WTC11 (cell line): Measurements from ENCODE around the gene GALNT17. TPM values are rescaled to one million over a fixed set of nuclear protein-coding genes. Genes with fewer than 3 reads are reported as not detected.

Experiments used
- ATAC-seq: fragments of 200-7000 bp; cut with Tn5 transposase; 2 replicates; pipeline ENCODE4 v1.10.0; 2021; ENCODE audit warnings: mild to moderate bottlenecking, moderate library complexity
- CTCF ChIA-PET: fragments of 300-600 bp; sonication (Branson Sonifier 250); formaldehyde crosslinking; loops from one replicate; lab custom pipeline; 2021; ENCODE audit warnings: antibody characterized with exemption; lab: Charles Lee
- POLR2A ChIA-PET: fragments of 350-600 bp; sonication (Branson Sonifier 250); formaldehyde crosslinking; loops from one replicate; lab custom pipeline; 2021; ENCODE audit warnings: antibody characterized with exemption; lab: Charles Lee
- DNase-seq: peaks from one replicate; pipeline ENCODE4 v3.0.0; 2021; ENCODE audit warnings: low spot score
- H3K27ac Mint-ChIP-seq: 2 replicates; pipeline ENCODE4 v1.8.0; 2021; ENCODE audit warnings: mixed read lengths
- H3K27me3 Mint-ChIP-seq: 2 replicates; pipeline ENCODE4 v1.8.0; 2021; ENCODE audit warnings: low read depth, mild to moderate bottlenecking, moderate library complexity, mixed read lengths
- H3K36me3 Mint-ChIP-seq: 2 replicates; pipeline ENCODE4 v1.8.0; 2021; ENCODE audit warnings: mixed read lengths
- H3K4me1 Mint-ChIP-seq: 2 replicates; pipeline ENCODE4 v1.8.0; 2022; ENCODE audit warnings: mixed read lengths
- H3K4me3 Mint-ChIP-seq: 2 replicates; pipeline ENCODE4 v1.8.0; 2021; ENCODE audit warnings: mild to moderate bottlenecking, moderate library complexity, mixed read lengths
- H3K9me3 Mint-ChIP-seq: 2 replicates; pipeline ENCODE4 v1.8.0; 2021; ENCODE audit warnings: mixed read lengths
- ATF2 ChIP-seq: sonication (generic); formaldehyde crosslinking; IDR thresholded peaks from 2 replicates; pipeline ENCODE4 v1.8.1; 2022; ENCODE audit warnings: low read depth, missing genetic modification reagents, borderline replicate concordance
- CBFB ChIP-seq: sonication (generic); formaldehyde crosslinking; IDR thresholded peaks from 2 replicates; pipeline ENCODE4 v1.8.1; 2022; ENCODE audit warnings: mild to moderate bottlenecking, low read depth, missing genetic modification reagents
- CREB1 ChIP-seq: sonication (generic); formaldehyde crosslinking; IDR thresholded peaks from 2 replicates; pipeline ENCODE4 v1.8.0; 2023; ENCODE audit warnings: mild to moderate bottlenecking, missing genetic modification reagents
- EMX1 ChIP-seq: fragments of 250-450 bp; sonication (Bioruptor Pico); IDR thresholded peaks from 2 replicates; pipeline ENCODE4 v1.8.0; 2021; ENCODE audit warnings: mild to moderate bottlenecking
- ERG ChIP-seq: fragments of 250-450 bp; sonication (Bioruptor Pico); IDR thresholded peaks from 2 replicates; pipeline ENCODE4 v1.8.0; 2021; ENCODE audit warnings: mild to moderate bottlenecking
- FOXK1 ChIP-seq: sonication (generic); formaldehyde crosslinking; IDR thresholded peaks from 2 replicates; pipeline ENCODE4 v1.8.0; 2022; ENCODE audit warnings: mild to moderate bottlenecking, moderate library complexity, missing genetic modification reagents
- GRHL2 ChIP-seq: fragments of 250-450 bp; sonication (Bioruptor Pico); IDR thresholded peaks from 2 replicates; pipeline ENCODE4 v1.8.0; 2022; ENCODE audit warnings: mild to moderate bottlenecking, moderate library complexity; ENCODE audit not compliant: insufficient replicate concordance, severe bottlenecking
- KAT7 ChIP-seq: sonication (generic); formaldehyde crosslinking; IDR thresholded peaks from 2 replicates; pipeline ENCODE4 v1.8.1; 2023; ENCODE audit warnings: missing genetic modification reagents, mild to moderate bottlenecking, borderline replicate concordance
- MXD4 ChIP-seq: fragments of 250-450 bp; sonication (Bioruptor Pico); IDR thresholded peaks from 2 replicates; pipeline ENCODE4 v1.8.0; 2021; ENCODE audit warnings: mild to moderate bottlenecking, moderate library complexity, borderline replicate concordance
- NR2C2 ChIP-seq: sonication (generic); formaldehyde crosslinking; IDR thresholded peaks from 2 replicates; pipeline ENCODE4 v1.8.0; 2022; ENCODE audit warnings: mild to moderate bottlenecking, missing genetic modification reagents
- STAT6 ChIP-seq: sonication (generic); formaldehyde crosslinking; conservative IDR thresholded peaks from 2 replicates; pipeline ENCODE4 v1.8.1; 2023; ENCODE audit warnings: mild to moderate bottlenecking, low read depth, missing genetic modification reagents, moderate library complexity
- TCF7 ChIP-seq: sonication (generic); formaldehyde crosslinking; IDR thresholded peaks from 2 replicates; pipeline ENCODE4 v1.8.0; 2022; ENCODE audit warnings: mild to moderate bottlenecking, low read depth, missing genetic modification reagents, moderate library complexity
- ZBTB21 ChIP-seq: sonication (generic); formaldehyde crosslinking; IDR thresholded peaks from 2 replicates; pipeline ENCODE4 v1.8.1; 2023; ENCODE audit warnings: mild to moderate bottlenecking, missing genetic modification reagents, borderline replicate concordance
- ZNF232 ChIP-seq: sonication (generic); formaldehyde crosslinking; IDR thresholded peaks from 2 replicates; pipeline ENCODE4 v1.8.0; 2022; ENCODE audit warnings: mild to moderate bottlenecking, missing genetic modification reagents
- ZNF396 ChIP-seq: fragments of 250-450 bp; sonication (Bioruptor Pico); IDR thresholded peaks from 2 replicates; pipeline ENCODE4 v1.8.0; 2021; ENCODE audit warnings: mild to moderate bottlenecking, moderate library complexity, borderline replicate concordance
- total RNA-seq: library from RNA; stranded (reverse); gene quantifications from 3 replicates; pipeline ENCODE4 v1.2.3, GENCODE V29; 2021
- TF ChIP-seq, protein P1 (sequence below): fragments of 250-450 bp; sonication (Bioruptor Pico); IDR thresholded peaks from 2 replicates; pipeline ENCODE4 v1.9.0; 2021; ENCODE audit warnings: mild to moderate bottlenecking
- TF ChIP-seq, protein P2 (sequence below): fragments of 250-450 bp; sonication (Bioruptor Pico); IDR thresholded peaks from 2 replicates; pipeline ENCODE4 v2.1.2; 2022; ENCODE audit warnings: mild to moderate bottlenecking, moderate library complexity
- TF ChIP-seq, protein P3 (sequence below): sonication (generic); formaldehyde crosslinking; IDR thresholded peaks from 2 replicates; pipeline ENCODE4 v1.8.1; 2022; ENCODE audit warnings: mild to moderate bottlenecking, moderate library complexity, missing genetic modification reagents
- TF ChIP-seq, protein P4 (sequence below): fragments of 250-450 bp; sonication (Bioruptor Pico); IDR thresholded peaks from 2 replicates; pipeline ENCODE4 v1.9.0; 2021; ENCODE audit warnings: mild to moderate bottlenecking, borderline replicate concordance
- TF ChIP-seq, protein P5 (sequence below): sonication (generic); formaldehyde crosslinking; conservative IDR thresholded peaks from 2 replicates; pipeline ENCODE4 v1.8.1; 2022; ENCODE audit warnings: mild to moderate bottlenecking, missing genetic modification reagents

GALNT17 gene
- total RNA-seq, 1 experiment from 2014 or later, result 61.1 TPM

DNA sequence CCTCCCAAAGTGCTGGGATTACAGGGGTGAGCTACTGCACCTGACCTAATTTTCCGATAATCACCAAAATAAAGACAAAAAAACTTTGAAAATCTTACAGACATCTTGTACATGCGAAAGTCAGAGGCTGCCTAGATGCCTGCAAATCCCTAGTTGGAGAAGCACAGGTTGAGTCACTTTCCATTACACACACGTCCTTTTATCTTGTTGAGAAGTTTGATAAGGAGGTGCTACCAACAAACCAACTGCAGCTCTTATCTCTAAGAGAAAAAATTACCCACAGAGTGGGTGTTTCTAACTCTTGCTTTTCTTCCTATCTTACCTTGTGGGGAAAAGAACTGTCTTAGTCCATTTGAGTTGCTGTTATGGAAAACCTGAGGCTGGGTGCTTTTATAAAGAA is 589.8 kb downstream of the GALNT17 start:
- peaks cover 13% of the 10 kb centered on the region for H3K4me1 Mint-ChIP-seq
- DNase-seq (no peak), ATAC-seq (no peak)
- no peak for TF ChIP-seq STAT6 (CRISPR knock-in tag)
- no peak for TF ChIP-seq NR2C2 (CRISPR knock-in tag)
- TF ChIP-seq ERG (CRISPR knock-in tag), result no peak
- TF ChIP-seq FOXK1 (CRISPR knock-in tag), result no peak
- TF ChIP-seq, protein P1, sequence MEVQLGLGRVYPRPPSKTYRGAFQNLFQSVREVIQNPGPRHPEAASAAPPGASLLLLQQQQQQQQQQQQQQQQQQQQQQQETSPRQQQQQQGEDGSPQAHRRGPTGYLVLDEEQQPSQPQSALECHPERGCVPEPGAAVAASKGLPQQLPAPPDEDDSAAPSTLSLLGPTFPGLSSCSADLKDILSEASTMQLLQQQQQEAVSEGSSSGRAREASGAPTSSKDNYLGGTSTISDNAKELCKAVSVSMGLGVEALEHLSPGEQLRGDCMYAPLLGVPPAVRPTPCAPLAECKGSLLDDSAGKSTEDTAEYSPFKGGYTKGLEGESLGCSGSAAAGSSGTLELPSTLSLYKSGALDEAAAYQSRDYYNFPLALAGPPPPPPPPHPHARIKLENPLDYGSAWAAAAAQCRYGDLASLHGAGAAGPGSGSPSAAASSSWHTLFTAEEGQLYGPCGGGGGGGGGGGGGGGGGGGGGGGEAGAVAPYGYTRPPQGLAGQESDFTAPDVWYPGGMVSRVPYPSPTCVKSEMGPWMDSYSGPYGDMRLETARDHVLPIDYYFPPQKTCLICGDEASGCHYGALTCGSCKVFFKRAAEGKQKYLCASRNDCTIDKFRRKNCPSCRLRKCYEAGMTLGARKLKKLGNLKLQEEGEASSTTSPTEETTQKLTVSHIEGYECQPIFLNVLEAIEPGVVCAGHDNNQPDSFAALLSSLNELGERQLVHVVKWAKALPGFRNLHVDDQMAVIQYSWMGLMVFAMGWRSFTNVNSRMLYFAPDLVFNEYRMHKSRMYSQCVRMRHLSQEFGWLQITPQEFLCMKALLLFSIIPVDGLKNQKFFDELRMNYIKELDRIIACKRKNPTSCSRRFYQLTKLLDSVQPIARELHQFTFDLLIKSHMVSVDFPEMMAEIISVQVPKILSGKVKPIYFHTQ (CRISPR knock-in tag), result no peak
- no peak for TF ChIP-seq EMX1
- peaks cover 11% of the 10 kb centered on the region for H3K36me3 Mint-ChIP-seq
- no peak overlapping the region for H3K4me3 Mint-ChIP-seq
- no peak overlapping the region for H3K27ac Mint-ChIP-seq
- ChIA-PET POLR2A (no interaction called here), CTCF (interaction anchor here (1.7 kb wide), 1 partner anchor 14 kb away, joined by 7 read pairs; no protein-coding TSS in a partner anchor)
- H3K9me3 Mint-ChIP-seq, result peaks cover 22% of the 10 kb centered on the region
- no peaks in the 10 kb centered on the region for H3K27me3 Mint-ChIP-seq

DNA sequence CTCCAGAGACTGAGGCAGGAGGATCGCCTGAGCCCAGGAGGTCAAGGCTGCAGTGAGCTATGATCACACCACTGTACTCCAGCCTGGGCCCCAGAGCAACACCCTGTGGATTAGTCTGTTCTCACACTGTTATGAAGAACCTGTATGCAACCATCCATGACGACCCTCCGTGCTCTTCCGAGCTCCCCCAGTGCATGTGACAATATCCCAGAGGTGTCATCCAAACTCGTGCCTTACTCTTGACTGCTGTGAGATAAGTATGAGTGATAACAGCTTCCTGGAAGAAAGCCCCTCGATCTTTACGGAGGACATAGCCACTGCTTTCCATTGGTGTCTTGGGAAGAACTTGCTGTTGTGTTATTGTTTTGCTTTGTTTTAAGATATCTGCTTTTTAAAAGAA is 591.9 kb downstream of the GALNT17 start:
- CTCF ChIA-PET, result interaction anchor here (0.7 kb wide), 1 partner anchor 28 kb away, joined by 3 read pairs; no protein-coding TSS in a partner anchor
- Mint-ChIP-seq H3K27ac (no peak overlapping the region), H3K27me3 (no peaks in the 10 kb centered on the region), H3K4me3 (no peak overlapping the region), H3K9me3 (peaks cover 22% of the 10 kb centered on the region), H3K4me1 (peaks cover 4% of the 10 kb centered on the region), H3K36me3 (peaks cover 11% of the 10 kb centered on the region)
- no peak for ATAC-seq
- POLR2A ChIA-PET, result no interaction called here
- no peak for DNase-seq
- TF ChIP-seq ZNF232 (CRISPR knock-in tag) (no peak), CBFB (CRISPR knock-in tag) (no peak), ZNF396 (CRISPR knock-in tag) (no peak), CREB1 (CRISPR knock-in tag) (no peak), ZBTB21 (CRISPR knock-in tag) (no peak), TCF7 (CRISPR knock-in tag) (no peak), GRHL2 (CRISPR knock-in tag) (no peak), KAT7 (CRISPR knock-in tag) (no peak), MXD4 (CRISPR knock-in tag) (no peak), ATF2 (CRISPR knock-in tag) (no peak)
- TF ChIP-seq, protein P2, sequence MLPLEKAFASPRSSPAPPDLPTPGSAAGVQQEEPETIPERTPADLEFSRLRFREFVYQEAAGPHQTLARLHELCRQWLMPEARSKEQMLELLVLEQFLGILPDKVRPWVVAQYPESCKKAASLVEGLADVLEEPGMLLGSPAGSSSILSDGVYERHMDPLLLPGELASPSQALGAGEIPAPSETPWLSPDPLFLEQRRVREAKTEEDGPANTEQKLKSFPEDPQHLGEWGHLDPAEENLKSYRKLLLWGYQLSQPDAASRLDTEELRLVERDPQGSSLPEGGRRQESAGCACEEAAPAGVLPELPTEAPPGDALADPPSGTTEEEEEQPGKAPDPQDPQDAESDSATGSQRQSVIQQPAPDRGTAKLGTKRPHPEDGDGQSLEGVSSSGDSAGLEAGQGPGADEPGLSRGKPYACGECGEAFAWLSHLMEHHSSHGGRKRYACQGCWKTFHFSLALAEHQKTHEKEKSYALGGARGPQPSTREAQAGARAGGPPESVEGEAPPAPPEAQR (CRISPR knock-in tag), result no peak
- TF ChIP-seq, protein P3, sequence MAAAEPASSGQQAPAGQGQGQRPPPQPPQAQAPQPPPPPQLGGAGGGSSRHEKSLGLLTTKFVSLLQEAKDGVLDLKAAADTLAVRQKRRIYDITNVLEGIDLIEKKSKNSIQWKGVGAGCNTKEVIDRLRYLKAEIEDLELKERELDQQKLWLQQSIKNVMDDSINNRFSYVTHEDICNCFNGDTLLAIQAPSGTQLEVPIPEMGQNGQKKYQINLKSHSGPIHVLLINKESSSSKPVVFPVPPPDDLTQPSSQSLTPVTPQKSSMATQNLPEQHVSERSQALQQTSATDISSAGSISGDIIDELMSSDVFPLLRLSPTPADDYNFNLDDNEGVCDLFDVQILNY (CRISPR knock-in tag), result no peak
- TF ChIP-seq, protein P4, sequence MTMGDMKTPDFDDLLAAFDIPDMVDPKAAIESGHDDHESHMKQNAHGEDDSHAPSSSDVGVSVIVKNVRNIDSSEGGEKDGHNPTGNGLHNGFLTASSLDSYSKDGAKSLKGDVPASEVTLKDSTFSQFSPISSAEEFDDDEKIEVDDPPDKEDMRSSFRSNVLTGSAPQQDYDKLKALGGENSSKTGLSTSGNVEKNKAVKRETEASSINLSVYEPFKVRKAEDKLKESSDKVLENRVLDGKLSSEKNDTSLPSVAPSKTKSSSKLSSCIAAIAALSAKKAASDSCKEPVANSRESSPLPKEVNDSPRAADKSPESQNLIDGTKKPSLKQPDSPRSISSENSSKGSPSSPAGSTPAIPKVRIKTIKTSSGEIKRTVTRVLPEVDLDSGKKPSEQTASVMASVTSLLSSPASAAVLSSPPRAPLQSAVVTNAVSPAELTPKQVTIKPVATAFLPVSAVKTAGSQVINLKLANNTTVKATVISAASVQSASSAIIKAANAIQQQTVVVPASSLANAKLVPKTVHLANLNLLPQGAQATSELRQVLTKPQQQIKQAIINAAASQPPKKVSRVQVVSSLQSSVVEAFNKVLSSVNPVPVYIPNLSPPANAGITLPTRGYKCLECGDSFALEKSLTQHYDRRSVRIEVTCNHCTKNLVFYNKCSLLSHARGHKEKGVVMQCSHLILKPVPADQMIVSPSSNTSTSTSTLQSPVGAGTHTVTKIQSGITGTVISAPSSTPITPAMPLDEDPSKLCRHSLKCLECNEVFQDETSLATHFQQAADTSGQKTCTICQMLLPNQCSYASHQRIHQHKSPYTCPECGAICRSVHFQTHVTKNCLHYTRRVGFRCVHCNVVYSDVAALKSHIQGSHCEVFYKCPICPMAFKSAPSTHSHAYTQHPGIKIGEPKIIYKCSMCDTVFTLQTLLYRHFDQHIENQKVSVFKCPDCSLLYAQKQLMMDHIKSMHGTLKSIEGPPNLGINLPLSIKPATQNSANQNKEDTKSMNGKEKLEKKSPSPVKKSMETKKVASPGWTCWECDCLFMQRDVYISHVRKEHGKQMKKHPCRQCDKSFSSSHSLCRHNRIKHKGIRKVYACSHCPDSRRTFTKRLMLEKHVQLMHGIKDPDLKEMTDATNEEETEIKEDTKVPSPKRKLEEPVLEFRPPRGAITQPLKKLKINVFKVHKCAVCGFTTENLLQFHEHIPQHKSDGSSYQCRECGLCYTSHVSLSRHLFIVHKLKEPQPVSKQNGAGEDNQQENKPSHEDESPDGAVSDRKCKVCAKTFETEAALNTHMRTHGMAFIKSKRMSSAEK (CRISPR knock-in tag), result no peak
- TF ChIP-seq, protein P5, sequence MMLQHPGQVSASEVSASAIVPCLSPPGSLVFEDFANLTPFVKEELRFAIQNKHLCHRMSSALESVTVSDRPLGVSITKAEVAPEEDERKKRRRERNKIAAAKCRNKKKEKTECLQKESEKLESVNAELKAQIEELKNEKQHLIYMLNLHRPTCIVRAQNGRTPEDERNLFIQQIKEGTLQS, result no peak
